Raji (cell line): ENCODE measurements around the gene QRFP.

Experiments
- POLR2A ChIP-seq: IDR thresholded peaks from 2 replicates; pipeline ENCODE4 v1.6.1; 2011; ENCODE audit warnings: low read depth, low read length, control low read depth; ENCODE audit not compliant: insufficient read depth

The QRFP gene

GRCh38 chr9:130896233-130897014, at the start of gene QRFP:
TSS of gene QRFP (minus strand) at chr9:130896812. CDS start at chr9:130893838, 2,974 bp downstream.
- no peak for TF ChIP-seq POLR2A

GRCh38 chr9:130945173-130945572, 48.6 kb upstream of the QRFP start:
- TF ChIP-seq POLR2A = no peak

GRCh38 chr9:130944510-130945058, 48.0 kb upstream of the QRFP start:
- TF ChIP-seq POLR2A = no peak

GRCh38 chr9:130943777-130944176, 47.2 kb upstream of the QRFP start:
- no peak for TF ChIP-seq POLR2A

- TF ChIP-seq POLR2A = no peak
Observed at GRCh38 chr9:130943221-130943620, 46.6 kb upstream of the QRFP start.

GRCh38 chr9:130942679-130943078, 46.1 kb upstream of the QRFP start:
- no peak for TF ChIP-seq POLR2A

- no peak for TF ChIP-seq POLR2A
Observed at GRCh38 chr9:130942084-130942483, 45.5 kb upstream of the QRFP start.

GRCh38 chr9:130940693-130941576, 44.3 kb upstream of the QRFP start:
- no peak for TF ChIP-seq POLR2A

- TF ChIP-seq POLR2A = no peak
Observed at GRCh38 chr9:130940027-130940549, 43.5 kb upstream of the QRFP start.

GRCh38 chr9:130939405-130940026, 42.9 kb upstream of the QRFP start:
- TF ChIP-seq POLR2A = no peak

GRCh38 chr9:130938652-130939404, 42.2 kb upstream of the QRFP start, which contains the start of gene FIBCD1:
TSS of gene FIBCD1 (minus strand) at chr9:130939247. CDS start at chr9:130938607, 640 bp downstream.
- TF ChIP-seq POLR2A = no peak

- TF ChIP-seq POLR2A = no peak
Observed at GRCh38 chr9:130938184-130938651, 41.6 kb upstream of the QRFP start.

GRCh38 chr9:130937146-130938076, 40.8 kb upstream of the QRFP start:
- TF ChIP-seq POLR2A = no peak
